ENCODE results near the gene FKBP14.

The FKBP14 gene

GRCh38 chr7:30038196-30038980, 11.9 kb upstream of the FKBP14 start:
- intact Hi-C loops (cut with DNase I) = no loop called here
- no peak for DNase-seq

GRCh38 chr7:30036220-30036619, 9.7 kb upstream of the FKBP14 start:
- intact Hi-C loops (cut with DNase I) = no loop called here
- DNase-seq = no peak

GRCh38 chr7:30034501-30034900, 8.0 kb upstream of the FKBP14 start:
- intact Hi-C loops (cut with DNase I) = no loop called here
- DNase-seq = no peak

GRCh38 chr7:30032310-30033125, 6.0 kb upstream of the FKBP14 start:
- intact Hi-C loops (cut with DNase I) = no loop called here
- DNase-seq = peak in 1 of 42 donors; percentile 51

DNA sequence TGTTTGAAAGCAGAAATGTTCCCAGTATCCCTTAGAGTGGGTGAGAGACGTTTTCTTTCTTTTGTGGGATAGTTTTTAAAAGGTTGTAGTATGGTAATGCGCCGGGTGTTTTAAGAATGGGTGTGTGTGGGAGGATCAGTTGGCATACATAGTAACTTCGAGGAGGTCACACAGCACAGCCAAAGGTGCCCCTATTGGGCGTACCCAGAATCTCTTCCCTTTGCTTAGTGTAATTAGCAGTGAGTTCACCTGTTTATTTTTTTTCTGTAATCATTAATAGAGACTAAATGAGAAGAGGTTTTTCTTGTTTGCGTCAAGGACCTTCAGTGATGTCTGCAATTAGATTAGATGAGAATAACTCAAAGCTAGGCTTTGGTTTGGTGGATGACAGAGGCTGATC, 3.2 kb upstream of the FKBP14 start:
- intact Hi-C loops (cut with DNase I) = loop anchor here (5.0 to 10.0 kb wide), 2 partner anchors 42 to 105 kb away; partner anchors contain the start of genes MTURN and SCRN1
- DNase-seq = no peak

- intact Hi-C loops (cut with DNase I) = loop anchor here (5.0 to 10.0 kb wide), 2 partner anchors 42 to 106 kb away; partner anchors contain the start of genes MTURN and SCRN1
- peak; percentile 28 to 79 (median 56) for DNase-seq
Observed at GRCh38 chr7:30028749-30029635, 2.5 kb upstream of the FKBP14 start.

DNA sequence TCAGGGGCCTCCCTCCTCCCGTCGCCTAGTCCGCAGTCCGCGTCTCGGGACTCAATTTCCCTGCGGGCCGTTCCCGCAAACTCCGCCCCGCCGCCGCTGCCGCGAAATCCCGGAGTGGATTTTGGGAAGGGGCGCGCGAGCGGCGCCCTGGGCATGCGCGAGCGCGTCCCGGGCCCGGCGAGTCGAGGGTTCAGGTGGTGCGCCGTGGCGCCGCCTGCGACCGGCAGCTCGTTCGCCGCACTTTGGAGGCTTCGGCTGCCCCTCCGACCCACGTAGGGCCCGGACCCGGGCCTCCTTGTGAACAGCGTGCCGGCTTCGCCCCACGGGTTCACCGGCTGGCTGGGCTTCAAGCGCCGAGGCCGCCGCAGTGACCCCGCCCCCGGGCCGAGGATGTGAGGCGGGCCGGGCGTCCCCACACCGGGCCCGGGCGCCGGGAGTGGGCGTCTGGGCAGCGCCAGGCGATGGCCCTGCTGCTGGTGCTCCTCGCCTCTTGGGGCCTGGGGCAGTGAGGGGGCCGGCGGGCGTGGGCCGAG, 1.8 kb upstream of the FKBP14 start, which contains the start of gene PLEKHA8:
PLEKHA8 (plus strand) TSS at position 197 of the 533 bp plus-strand sequence. CDS start 351 bp downstream, outside the sequence.
- intact Hi-C loops (cut with DNase I) = loop anchor here (5.0 to 10.0 kb wide), 2 partner anchors 41 to 107 kb away; partner anchors contain the start of genes MTURN and SCRN1

GRCh38 chr7:30027740-30028215, 1.3 kb upstream of the FKBP14 start:
- DNase-seq = peak in 1 of 42 donors; percentile 47
- intact Hi-C loops (cut with DNase I) = loop anchor here (5.0 to 10.0 kb wide), 2 partner anchors 40 to 107 kb away; partner anchors contain the start of genes MTURN and SCRN1

More for the DNA sequence above, 1.8 kb upstream of the FKBP14 start, which contains the start of gene PLEKHA8:
- peak; percentile 77 to 96 (median 90) for DNase-seq

GRCh38 chr7:30027065-30027456, 559 bp upstream of the FKBP14 start:
- DNase-seq = peak in 1 of 42 donors; percentile 5
- intact Hi-C loops (cut with DNase I) = loop anchor here (5.0 to 10.0 kb wide), 2 partner anchors 40 to 108 kb away; partner anchors contain the start of genes MTURN and SCRN1

DNA sequence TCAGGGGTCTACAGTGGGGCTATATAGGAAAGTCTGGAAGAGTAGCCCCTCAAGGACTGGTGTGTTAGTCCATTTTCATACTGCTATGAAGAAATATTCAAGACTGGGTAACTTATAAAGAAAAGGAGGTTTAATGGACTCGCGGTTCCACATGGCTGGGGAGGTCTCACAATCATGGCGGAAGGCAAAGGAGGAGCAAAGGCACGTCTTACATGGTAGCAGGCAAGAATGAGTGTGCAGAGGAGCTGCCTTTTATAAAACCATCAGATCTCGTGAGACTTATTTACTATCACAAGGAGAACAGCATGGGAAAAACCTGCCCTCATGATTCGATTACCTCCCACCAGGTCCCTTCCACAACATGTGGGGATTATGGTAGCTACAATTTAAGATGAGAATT, 3.0 kb downstream of the FKBP14 start:
- DNase-seq = no peak
- intact Hi-C loops (cut with DNase I) = loop anchor here (10.0 kb wide), 1 partner anchor 111 kb away; the partner anchor contains the start of gene MTURN

DNA sequence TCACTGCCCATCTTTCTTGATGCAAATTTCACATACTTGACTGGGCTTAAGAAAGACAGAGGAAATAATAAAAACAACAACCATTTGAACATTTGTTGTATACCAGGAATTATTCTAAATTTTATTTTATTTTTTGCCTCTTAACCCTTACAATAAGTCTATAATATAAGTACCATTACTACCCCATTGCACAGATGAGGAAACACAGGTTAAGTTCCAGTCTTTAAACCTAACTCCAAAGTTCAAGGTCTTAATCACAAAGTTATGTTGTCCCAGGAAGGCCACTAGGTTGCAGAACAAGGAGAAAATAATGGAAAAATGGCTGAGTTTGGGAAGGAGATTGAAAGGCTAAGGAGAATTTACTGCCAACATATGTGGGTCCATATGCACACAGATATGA, 3.5 kb downstream of the FKBP14 start:
- no peak for DNase-seq
- intact Hi-C loops (cut with DNase I) = loop anchor here (10.0 kb wide), 1 partner anchor 112 kb away; the partner anchor contains the start of gene MTURN

DNA sequence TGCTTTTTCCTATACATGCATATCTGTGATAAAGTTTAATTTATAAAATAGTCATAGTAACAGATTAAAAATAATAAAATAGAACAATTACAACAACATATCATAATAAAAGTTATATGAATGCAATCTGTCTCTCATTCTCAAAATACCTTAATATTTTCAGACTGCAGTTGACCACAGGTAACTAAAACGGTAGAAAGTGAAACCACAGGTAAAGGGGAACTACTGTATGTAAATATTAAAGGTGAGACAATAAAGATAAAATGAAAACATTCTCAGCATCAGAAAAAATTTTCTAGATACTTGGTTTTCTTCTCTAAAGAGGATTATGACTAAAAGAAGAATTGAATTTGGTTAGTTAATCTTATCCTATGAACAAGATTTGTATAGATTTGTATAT, 6.0 kb downstream of the FKBP14 start:
- no peak for DNase-seq
- intact Hi-C loops (cut with DNase I) = loop anchor here (10.0 kb wide), 1 partner anchor 114 kb away; the partner anchor contains the start of gene MTURN

- intact Hi-C loops (cut with DNase I) = loop anchor here (10.0 kb wide), 1 partner anchor 115 kb away; the partner anchor contains the start of gene MTURN
- DNase-seq = no peak
Observed at GRCh38 chr7:30019960-30020359, 6.5 kb downstream of the FKBP14 start.

DNA sequence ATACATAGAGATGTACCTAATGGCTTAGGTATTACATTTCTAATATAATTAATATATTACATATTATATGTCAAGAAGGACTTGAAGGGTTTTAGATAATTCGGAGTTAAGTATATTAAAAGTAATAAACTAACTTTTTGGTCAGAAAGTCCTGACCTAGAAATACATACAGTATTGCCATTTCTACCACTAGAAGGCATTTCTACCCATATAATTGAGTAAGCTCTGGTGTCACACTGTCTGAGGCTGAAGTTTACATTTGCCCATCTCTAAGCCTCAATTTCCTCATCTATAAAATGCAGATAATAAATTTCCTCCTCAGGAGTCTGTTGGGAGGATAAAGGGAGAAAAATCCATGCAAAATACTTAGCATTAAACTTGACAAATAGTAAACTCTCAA, 7.1 kb downstream of the FKBP14 start:
- intact Hi-C loops (cut with DNase I) = no loop called here
- DNase-seq = no peak

GRCh38 chr7:30018451-30018850, 8.1 kb downstream of the FKBP14 start:
- DNase-seq = no peak
- intact Hi-C loops (cut with DNase I) = no loop called here

DNA sequence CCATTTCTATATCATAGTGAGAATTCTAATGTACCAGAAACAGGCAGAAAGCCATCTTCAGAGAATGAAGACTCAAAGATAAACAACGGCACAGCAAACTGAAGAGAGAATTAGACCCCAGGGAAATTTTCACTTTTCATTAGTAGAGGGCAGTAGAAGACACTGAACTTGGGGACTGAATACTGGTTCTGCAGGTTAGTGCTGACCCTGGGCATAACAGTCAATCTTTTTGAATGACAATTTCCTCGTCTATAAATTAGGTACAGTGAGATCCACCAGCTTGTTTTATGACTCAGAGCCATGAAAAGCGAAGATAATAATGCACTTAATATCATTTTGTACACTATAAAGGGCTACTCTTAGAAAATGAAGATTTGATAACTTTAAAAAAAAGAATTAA, 13.7 kb downstream of the FKBP14 start:
- intact Hi-C loops (cut with DNase I) = no loop called here
- no peak for DNase-seq

GRCh38 chr7:30010021-30010420, 16.5 kb downstream of the FKBP14 start:
- DNase-seq = no peak
- intact Hi-C loops (cut with DNase I) = no loop called here

DNA sequence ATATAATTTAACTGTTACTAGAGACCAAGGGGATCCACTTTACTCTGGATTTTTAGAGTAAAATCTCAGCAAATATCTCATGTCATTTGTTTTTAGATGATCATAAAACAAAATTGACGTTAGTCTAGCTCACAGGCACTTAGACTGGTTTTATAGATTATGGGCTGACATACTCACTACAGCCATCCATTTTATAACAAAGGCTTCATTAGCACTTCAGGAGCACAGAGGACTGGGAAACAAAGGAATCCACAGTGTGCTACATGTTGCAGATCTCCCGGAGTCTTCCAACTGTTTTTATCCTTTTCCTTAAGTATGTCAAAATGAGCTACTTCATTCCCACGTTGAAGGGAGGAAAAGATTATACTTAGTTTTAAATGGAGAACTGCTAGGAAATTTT, 21.0 kb downstream of the FKBP14 start:
- intact Hi-C loops (cut with DNase I) = no loop called here
- DNase-seq = no peak
